Loucy (cell line): ENCODE results near the gene SCGB1D1.
A peak's percentile ranks its signal among the peaks of the same experiment; 100 is the strongest.

Experiments used
- H2AFZ ChIP-seq: fragments of 200-600 bp; sonication (generic); 2 replicates; pipeline ENCODE4 v1.6.0; 2016; ENCODE audit warnings: antibody characterized with exemption, mild to moderate bottlenecking, low read length, moderate library complexity
- H3F3A ChIP-seq: fragments of 200-600 bp; 2 replicates; pipeline ENCODE4 v1.6.0; 2016; ENCODE audit warnings: antibody characterized with exemption, low read depth, mild to moderate bottlenecking
- H3K27me3 ChIP-seq: fragments of 200-600 bp; sonication (generic); 2 replicates; pipeline ENCODE4 v1.6.1; 2014; ENCODE audit warnings: low read length, mild to moderate bottlenecking; ENCODE audit not compliant: insufficient read depth, poor library complexity, severe bottlenecking
- H3K36me3 ChIP-seq: fragments of 200-600 bp; sonication (generic); 2 replicates; pipeline ENCODE4 v1.6.1; 2016; ENCODE audit warnings: low read length; ENCODE audit not compliant: insufficient read depth
- H3K4me1 ChIP-seq: fragments of 200-600 bp; sonication (generic); 2 replicates; pipeline ENCODE4 v1.5.1; 2014; ENCODE audit warnings: low read length, mild to moderate bottlenecking; ENCODE audit not compliant: insufficient read depth, poor library complexity, severe bottlenecking
- H3K4me2 ChIP-seq: fragments of 200-600 bp; sonication (generic); 2 replicates; pipeline ENCODE4 v1.6.0; 2014; ENCODE audit warnings: antibody characterized with exemption, low read length, low read depth, mild to moderate bottlenecking; ENCODE audit not compliant: poor library complexity, severe bottlenecking
- H3K4me3 ChIP-seq: fragments of 200-600 bp; sonication (generic); 2 replicates; pipeline ENCODE4 v1.5.1; 2014; ENCODE audit warnings: low read length, mild to moderate bottlenecking, mixed read lengths; ENCODE audit not compliant: poor library complexity, severe bottlenecking
- H3K79me2 ChIP-seq: fragments of 200-600 bp; sonication (generic); 2 replicates; pipeline ENCODE4 v1.6.1; 2014; ENCODE audit warnings: low read length; ENCODE audit not compliant: insufficient read depth
- H3K9ac ChIP-seq: fragments of 200-600 bp; sonication (generic); 2 replicates; pipeline ENCODE4 v1.6.0; 2014; ENCODE audit warnings: mild to moderate bottlenecking, low read depth, low read length, moderate library complexity; ENCODE audit not compliant: poor library complexity, severe bottlenecking
- H3K9me2 ChIP-seq: fragments of 200-600 bp; sonication (generic); replicated peaks from 2 replicates; pipeline ENCODE4 v1.6.1; 2016; ENCODE audit warnings: low read depth, low read length, mixed read lengths
- H3K9me3 ChIP-seq: fragments of 200-600 bp; sonication (generic); 2 replicates; pipeline ENCODE4 v1.6.1; 2014; ENCODE audit warnings: mild to moderate bottlenecking, antibody characterized with exemption, low read length, low read depth; ENCODE audit not compliant: insufficient read depth
- H4K20me1 ChIP-seq: fragments of 200-600 bp; sonication (generic); 2 replicates; pipeline ENCODE4 v1.6.0; 2014; ENCODE audit warnings: antibody characterized with exemption, low read length, mild to moderate bottlenecking; ENCODE audit not compliant: insufficient read depth, poor library complexity, severe bottlenecking
- EZH2phosphoT487 ChIP-seq: fragments of 200-600 bp; IDR thresholded peaks from 2 replicates; pipeline ENCODE4 v1.6.1; 2018; ENCODE audit warnings: antibody characterized with exemption, mild to moderate bottlenecking, moderate library complexity, borderline replicate concordance
- TF ChIP-seq, protein P1 (sequence below): fragments of 200-600 bp; sonication (generic); conservative IDR thresholded peaks from 2 replicates; pipeline ENCODE4 v1.5.1; 2014; ENCODE audit warnings: mild to moderate bottlenecking, antibody characterized with exemption, low read length

SCGB1D1 gene

DNA sequence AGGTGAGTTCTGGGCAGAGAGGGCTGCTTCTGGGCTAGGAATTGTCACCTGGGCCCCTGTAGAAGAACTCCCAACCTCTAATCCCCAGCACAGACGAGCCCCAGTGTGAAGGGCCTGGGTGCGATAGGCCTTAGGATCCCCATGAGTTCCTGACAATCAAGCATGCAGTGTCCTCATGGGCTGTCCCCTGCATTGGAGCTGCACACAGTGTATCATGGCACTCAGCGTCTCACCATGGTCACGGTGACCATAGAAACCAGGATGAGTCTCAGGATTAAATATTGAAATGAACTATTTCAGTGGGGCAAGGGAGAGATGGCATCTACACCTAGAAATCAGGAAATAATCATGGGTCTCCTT, 18.7 kb downstream of the SCGB1D1 start:
- no peak for TF ChIP-seq EZH2phosphoT487
- TF ChIP-seq, protein P1, sequence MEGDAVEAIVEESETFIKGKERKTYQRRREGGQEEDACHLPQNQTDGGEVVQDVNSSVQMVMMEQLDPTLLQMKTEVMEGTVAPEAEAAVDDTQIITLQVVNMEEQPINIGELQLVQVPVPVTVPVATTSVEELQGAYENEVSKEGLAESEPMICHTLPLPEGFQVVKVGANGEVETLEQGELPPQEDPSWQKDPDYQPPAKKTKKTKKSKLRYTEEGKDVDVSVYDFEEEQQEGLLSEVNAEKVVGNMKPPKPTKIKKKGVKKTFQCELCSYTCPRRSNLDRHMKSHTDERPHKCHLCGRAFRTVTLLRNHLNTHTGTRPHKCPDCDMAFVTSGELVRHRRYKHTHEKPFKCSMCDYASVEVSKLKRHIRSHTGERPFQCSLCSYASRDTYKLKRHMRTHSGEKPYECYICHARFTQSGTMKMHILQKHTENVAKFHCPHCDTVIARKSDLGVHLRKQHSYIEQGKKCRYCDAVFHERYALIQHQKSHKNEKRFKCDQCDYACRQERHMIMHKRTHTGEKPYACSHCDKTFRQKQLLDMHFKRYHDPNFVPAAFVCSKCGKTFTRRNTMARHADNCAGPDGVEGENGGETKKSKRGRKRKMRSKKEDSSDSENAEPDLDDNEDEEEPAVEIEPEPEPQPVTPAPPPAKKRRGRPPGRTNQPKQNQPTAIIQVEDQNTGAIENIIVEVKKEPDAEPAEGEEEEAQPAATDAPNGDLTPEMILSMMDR: no peak
- Histone ChIP-seq H3F3A (no peaks in the 10 kb centered on the region), H2AFZ (no peak overlapping the region), H3K79me2 (no peaks in the 10 kb centered on the region), H3K27me3 (no peaks in the 10 kb centered on the region), H3K9me3 (no peaks in the 10 kb centered on the region), H3K9me2 (no peaks in the 10 kb centered on the region), H3K4me1 (no peaks in the 10 kb centered on the region), H3K4me2 (no peak overlapping the region), H4K20me1 (no peaks in the 10 kb centered on the region), H3K9ac (no peak overlapping the region), H3K4me3 (no peak overlapping the region), H3K36me3 (no peaks in the 10 kb centered on the region)

DNA sequence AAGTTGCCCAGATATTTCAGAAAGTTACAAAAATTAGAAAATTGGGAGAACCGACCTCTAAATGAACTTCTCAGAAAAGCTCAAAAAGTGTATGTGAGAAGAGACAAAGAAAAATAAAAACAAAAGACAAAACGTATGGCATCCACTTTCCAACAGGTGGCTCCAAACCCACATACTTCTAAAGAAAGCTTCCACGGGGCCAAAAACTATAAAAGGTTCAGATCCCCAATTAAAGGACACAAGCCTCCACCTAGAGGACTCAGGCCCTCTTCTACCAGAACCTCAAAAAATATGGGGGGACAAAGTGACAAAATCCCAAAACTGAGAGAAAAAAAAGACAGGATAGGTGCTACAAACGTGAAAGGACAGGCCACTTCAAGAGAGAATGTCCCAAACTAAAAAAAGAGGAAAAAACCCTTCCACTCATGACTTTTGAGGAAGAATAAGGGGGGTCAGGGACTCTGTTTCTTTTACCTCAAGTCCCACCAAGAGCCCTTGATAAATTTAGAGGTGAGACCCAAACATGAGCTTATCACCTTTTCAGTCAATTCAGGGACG, 27.3 kb downstream of the SCGB1D1 start:
- Histone ChIP-seq H3K9me2 (no peaks in the 10 kb centered on the region), H3K27me3 (no peaks in the 10 kb centered on the region), H3K9me3 (no peaks in the 10 kb centered on the region), H3F3A (no peaks in the 10 kb centered on the region), H3K4me1 (no peaks in the 10 kb centered on the region), H3K79me2 (no peaks in the 10 kb centered on the region), H2AFZ (0 out of 2 replicates have a peak overlapping the region, but pooled peaks have one; percentile 41), H4K20me1 (no peaks in the 10 kb centered on the region), H3K9ac (no peak overlapping the region), H3K36me3 (no peaks in the 10 kb centered on the region), H3K4me2 (no peak overlapping the region), H3K4me3 (no peak overlapping the region)
- TF ChIP-seq, protein P1: peak; percentile 78
- TF ChIP-seq EZH2phosphoT487: no peak

DNA sequence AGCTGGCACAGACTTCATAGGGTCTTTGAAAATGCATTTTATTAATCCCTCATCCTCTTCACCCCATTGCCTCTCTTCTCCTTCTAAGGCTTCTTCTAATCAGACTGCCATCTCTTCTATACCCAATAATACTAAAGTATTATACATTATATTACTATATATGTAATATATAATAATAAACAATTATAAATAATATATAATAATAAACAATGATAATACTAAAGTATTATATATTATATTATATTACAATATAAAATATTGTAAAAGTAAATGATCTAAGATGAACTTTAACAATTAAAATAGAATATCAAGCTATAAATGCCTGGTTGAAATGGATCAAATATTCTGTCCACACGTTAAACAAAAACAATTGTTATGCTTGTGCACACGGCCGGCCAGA, 31.5 kb downstream of the SCGB1D1 start:
- Histone ChIP-seq H3K9me2 (no peaks in the 10 kb centered on the region), H3K79me2 (no peaks in the 10 kb centered on the region), H2AFZ (no peak overlapping the region), H3K4me2 (no peak overlapping the region), H3K4me3 (no peak overlapping the region), H3K9ac (no peak overlapping the region), H4K20me1 (no peaks in the 10 kb centered on the region), H3F3A (no peaks in the 10 kb centered on the region), H3K9me3 (no peaks in the 10 kb centered on the region; the same call in 1 of the 2 replicates), H3K4me1 (no peaks in the 10 kb centered on the region), H3K27me3 (no peaks in the 10 kb centered on the region), H3K36me3 (no peaks in the 10 kb centered on the region)
- TF ChIP-seq, protein P1: no peak
- no peak for TF ChIP-seq EZH2phosphoT487
